Stimulated activated CD4-positive, alpha-beta T cell treated with anti-CD3 and anti-CD28 coated beads, Interleukin-1b, Interleukin-23, amount 100 ng/mL, for 48 hours (primary cell): ENCODE measurements around the gene CD81.

Source experiments
- DNase-seq: peaks from one replicate; pipeline ENCODE4 v3.0.0-alpha.2; 2020

The CD81 gene

GRCh38 chr11:2442589-2442988, 65.5 kb downstream of the CD81 start:
- DNase-seq = no peak

DNA sequence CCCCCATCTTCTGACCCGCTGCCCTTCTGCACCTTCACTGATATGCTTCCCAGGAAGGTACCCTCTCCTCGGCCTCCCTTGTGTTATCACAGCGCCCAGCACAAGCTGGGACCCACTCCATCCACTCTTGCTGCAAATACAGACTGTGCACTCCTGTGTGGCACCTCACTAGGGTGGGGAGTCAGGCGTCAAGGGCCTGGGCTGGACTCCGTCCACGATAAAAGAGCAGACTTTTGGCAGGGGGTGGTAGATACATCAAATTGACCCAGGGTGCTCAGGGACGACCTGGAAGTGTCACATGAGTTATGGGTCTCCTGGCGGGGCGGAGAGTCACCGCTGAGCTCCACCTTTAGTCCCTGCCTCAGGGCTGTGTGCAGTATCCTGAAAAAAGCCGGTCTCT, 66.3 kb downstream of the CD81 start:
- DNase-seq = no peak

- DNase-seq = peak; percentile 78
Observed at GRCh38 chr11:2443881-2444820, 67.0 kb downstream of the CD81 start, which contains the start of gene TRPM5. TSS of gene TRPM5 (minus strand) at chr11:2444514. CDS start at chr11:2423036, 21,478 bp downstream.

GRCh38 chr11:2444821-2445745, 68.0 kb downstream of the CD81 start, which contains the start of gene KCNQ1:
TSS of gene KCNQ1 (plus strand) at chr11:2445008. CDS start at chr11:2445099, 91 bp downstream.
- no peak for DNase-seq

- no peak for DNase-seq
Observed at GRCh38 chr11:2445746-2446551, 68.8 kb downstream of the CD81 start.

GRCh38 chr11:2446590-2447252, 69.6 kb downstream of the CD81 start:
- DNase-seq = no peak
